Measurements from ENCODE around the gene CD226.

- TF ChIP-seq, protein P1, sequence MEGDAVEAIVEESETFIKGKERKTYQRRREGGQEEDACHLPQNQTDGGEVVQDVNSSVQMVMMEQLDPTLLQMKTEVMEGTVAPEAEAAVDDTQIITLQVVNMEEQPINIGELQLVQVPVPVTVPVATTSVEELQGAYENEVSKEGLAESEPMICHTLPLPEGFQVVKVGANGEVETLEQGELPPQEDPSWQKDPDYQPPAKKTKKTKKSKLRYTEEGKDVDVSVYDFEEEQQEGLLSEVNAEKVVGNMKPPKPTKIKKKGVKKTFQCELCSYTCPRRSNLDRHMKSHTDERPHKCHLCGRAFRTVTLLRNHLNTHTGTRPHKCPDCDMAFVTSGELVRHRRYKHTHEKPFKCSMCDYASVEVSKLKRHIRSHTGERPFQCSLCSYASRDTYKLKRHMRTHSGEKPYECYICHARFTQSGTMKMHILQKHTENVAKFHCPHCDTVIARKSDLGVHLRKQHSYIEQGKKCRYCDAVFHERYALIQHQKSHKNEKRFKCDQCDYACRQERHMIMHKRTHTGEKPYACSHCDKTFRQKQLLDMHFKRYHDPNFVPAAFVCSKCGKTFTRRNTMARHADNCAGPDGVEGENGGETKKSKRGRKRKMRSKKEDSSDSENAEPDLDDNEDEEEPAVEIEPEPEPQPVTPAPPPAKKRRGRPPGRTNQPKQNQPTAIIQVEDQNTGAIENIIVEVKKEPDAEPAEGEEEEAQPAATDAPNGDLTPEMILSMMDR (conservative IDR thresholded peaks at IDR 0.05; ENCODE audit: low read depth, low read length), result no peak
- TF ChIP-seq MAZ (IDR thresholded peaks at IDR 0.05; ENCODE audit: borderline replicate concordance, low read depth, low read length), result no peak
- TF ChIP-seq RAD21 (IDR thresholded peaks at IDR 0.05; ENCODE audit: low read length), result no peak
- TF ChIP-seq RFX5 (IDR thresholded peaks at IDR 0.05; ENCODE audit: low read depth, low read length), result no peak
- TF ChIP-seq CEBPB (IDR thresholded peaks at IDR 0.05; ENCODE audit: low read depth, low read length), result no peak
- TF ChIP-seq, protein P2, sequence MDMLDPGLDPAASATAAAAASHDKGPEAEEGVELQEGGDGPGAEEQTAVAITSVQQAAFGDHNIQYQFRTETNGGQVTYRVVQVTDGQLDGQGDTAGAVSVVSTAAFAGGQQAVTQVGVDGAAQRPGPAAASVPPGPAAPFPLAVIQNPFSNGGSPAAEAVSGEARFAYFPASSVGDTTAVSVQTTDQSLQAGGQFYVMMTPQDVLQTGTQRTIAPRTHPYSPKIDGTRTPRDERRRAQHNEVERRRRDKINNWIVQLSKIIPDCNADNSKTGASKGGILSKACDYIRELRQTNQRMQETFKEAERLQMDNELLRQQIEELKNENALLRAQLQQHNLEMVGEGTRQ (IDR thresholded peaks at IDR 0.05; ENCODE audit: low read depth, low read length), result no peak
- no peak for TF ChIP-seq POLR2A (IDR thresholded peaks at IDR 0.05; ENCODE audit: low read depth, low read length)
- no peak for TF ChIP-seq SMC3 (IDR thresholded peaks at IDR 0.05; ENCODE audit: low read depth, low read length)
- TF ChIP-seq BHLHE40 (IDR thresholded peaks at IDR 0.05; ENCODE audit: low read depth, low read length), result no peak
- TF ChIP-seq MXI1 (IDR thresholded peaks at IDR 0.05; ENCODE audit: borderline replicate concordance, low read depth, low read length), result no peak
These were observed 132.8 kb downstream of the CD226 start for GRCh38 chr18:69814861-69815385.

Measured in IMR-90 (cell line).